GM19395 (cell line): ENCODE measurements around the gene CASKIN2.
A peak's percentile ranks its signal among the peaks of the same experiment; 100 is the strongest.
"Not testable (repeated sequence)": the region's sequence is repeated elsewhere in the genome, so short reads cannot be mapped to it uniquely, and the experiment has no call there.

Source experiments
- ATAC-seq: cut with Tn5 transposase; IDR thresholded peaks from one replicate; pipeline ENCODE4 v1.9.1; 2021; ENCODE audit warnings: mild to moderate bottlenecking, moderate library complexity; ENCODE audit not compliant: unreplicated experiment

The CASKIN2 gene

DNA sequence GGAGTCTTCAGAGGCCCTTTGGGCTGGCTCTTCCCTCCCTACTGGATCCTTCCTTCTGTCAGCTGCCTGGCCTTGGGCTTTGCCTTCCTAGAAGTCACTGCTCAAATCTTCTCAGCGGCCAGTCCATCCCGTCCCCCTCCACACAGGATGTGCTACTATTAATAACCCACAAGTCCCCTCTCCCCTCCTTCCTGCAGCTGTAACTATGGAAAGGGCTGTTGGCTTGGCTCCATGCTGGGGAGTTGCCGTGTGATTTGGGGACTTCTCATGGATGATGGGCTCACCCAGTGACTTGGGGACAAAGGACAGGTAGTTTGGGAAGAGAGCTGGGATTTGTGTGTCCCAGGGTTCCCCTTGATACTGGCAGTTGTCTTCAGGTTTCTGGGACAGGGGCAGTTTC lies 39.5 kb downstream of the CASKIN2 start:
- ATAC-seq = no peak

GRCh38 chr17:75475144-75475835 lies 40.0 kb downstream of the CASKIN2 start:
- ATAC-seq = no peak

DNA sequence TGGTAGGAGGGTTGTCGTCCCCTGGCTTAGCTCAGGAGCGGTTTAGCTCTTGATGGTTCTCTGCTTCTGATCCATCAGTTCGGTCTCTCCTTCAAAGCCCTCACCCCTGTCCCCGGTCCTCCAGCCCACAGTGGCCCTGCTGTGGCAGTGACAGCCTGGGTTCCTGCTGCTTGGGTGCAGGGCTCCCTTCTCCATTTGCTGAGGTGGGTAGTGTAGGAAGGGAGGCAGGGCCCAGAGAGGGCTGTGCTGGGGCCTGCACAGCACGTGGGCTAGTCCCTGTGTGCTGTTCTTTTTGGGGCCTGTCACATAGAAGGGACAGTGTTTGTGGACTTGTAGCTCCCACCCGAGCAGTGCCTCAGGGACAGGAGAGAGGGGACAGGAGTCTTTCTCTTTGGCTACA lies 40.6 kb downstream of the CASKIN2 start:
- no peak for ATAC-seq

GRCh38 chr17:75473246-75473645 lies 42.1 kb downstream of the CASKIN2 start:
- no peak for ATAC-seq

DNA sequence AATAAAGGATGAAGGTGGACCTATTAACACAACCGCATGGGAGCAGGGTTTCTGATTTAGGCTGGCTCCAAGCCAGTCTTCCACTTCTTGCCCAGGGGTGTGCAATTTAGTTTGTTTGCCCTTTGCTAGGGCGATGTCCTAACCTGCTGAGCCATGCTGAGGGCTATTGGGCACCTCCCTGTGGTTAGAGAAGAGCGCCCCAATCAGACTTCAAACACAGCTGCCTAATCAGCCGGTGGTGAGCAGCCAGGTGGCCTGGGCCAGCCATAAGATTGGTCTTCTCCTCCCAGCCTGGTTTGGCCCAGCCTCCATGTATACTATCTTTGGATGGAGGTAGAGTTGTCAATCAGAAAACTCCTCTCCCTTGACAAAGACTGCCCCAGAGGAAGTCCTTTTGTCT lies 43.2 kb downstream of the CASKIN2 start:
- ATAC-seq = no peak

DNA sequence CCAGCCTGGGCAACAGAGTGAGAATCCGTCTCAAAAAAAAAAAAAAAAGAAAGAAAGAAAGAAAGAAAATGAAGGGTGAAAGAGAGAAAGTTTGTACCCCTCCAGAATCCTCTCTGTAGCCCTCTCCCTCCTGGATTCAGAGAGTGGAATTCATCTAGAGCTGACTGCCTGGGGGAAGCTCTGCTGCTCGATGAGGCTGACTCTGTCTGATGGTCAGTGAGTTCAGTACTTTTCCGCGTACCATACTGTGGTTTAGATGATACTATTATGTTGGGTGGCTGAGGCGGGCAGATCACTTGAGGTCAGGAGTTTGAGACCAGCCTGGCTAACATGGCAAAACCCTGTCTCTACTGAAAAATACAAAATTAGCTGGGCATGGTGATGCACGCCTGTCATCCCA lies 44.1 kb downstream of the CASKIN2 start:
- ATAC-seq = no peak

- no peak for ATAC-seq
Observed at GRCh38 chr17:75468779-75469373, 46.5 kb downstream of the CASKIN2 start.

GRCh38 chr17:75468291-75468754 lies 47.0 kb downstream of the CASKIN2 start:
- ATAC-seq = no peak

DNA sequence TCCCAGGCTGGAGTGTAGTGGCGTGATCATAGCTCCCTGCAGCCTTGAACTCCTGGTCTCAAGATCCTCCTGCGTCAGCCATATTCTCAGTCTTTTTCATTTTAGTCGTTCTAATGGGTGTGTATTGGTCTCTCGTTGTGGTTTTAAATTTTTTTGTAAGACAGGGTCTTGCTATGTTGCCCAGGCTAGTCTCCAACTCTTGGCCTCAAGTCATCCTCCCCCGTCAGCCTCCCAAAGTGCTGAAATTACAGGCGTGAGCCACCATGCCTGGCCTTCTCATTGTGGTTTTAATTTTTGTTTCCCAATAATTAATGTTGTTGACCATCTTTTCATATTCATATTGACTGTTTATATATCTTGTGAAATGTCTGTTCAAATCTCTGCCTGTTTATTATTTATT lies 50.3 kb downstream of the CASKIN2 start:
- ATAC-seq = no peak

DNA sequence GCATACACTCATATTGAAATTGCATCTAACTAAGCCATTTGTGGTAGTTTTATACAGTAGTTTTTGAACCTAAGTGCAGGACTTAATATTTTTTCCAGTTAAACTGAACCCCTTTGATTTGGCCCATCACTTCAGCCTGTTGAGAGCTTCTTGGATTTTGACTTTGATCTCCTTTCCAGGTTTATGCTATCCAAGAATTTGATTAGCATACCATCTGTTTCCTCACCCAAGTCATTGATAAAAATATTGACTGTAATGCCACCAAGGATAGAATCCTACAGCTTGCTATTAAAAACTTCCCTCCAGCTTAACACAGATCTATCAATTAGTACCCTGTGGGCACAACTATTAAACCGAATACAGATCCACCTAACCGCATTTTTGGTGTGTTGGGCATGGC lies 51.7 kb downstream of the CASKIN2 start:
- ATAC-seq = no peak

DNA sequence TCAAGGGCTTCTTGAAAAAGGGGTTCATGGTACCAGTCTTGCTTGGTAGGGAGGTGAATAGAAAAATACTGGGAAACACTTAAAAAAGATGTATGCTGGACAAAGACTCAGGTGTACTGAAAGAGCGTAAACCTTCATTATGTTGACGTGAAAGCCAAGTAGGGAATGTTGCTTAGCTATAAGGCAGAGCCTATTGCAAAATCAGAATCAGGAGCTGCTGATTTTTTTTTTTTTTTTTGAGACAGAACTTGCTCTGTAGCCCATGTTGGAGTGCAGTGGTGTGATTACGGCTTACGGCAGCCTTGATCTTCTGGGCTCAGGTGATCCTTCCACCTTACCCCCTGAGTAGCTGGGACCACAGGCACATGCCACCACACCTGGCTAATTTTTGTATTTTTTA lies 55.0 kb downstream of the CASKIN2 start:
- ATAC-seq = no peak

GRCh38 chr17:75459590-75460267 lies 55.6 kb downstream of the CASKIN2 start:
- ATAC-seq = no peak

DNA sequence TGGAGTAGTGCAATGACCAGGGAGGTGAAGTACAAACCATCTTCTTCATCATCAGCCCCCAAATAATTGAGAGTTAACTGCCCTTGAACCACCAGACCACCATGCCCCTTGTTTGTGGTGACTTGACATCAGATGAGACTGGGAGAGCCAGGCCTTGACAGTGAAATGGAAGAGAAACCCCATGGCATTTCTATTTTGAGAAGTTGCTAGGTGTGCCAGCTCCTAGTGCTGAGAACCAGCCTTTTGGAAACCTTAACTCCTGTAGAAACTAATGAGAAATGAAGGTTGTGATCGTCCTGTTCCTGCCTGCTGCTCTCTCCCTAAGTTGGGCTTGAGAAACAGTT lies 56.1 kb downstream of the CASKIN2 start:
- no peak for ATAC-seq

DNA sequence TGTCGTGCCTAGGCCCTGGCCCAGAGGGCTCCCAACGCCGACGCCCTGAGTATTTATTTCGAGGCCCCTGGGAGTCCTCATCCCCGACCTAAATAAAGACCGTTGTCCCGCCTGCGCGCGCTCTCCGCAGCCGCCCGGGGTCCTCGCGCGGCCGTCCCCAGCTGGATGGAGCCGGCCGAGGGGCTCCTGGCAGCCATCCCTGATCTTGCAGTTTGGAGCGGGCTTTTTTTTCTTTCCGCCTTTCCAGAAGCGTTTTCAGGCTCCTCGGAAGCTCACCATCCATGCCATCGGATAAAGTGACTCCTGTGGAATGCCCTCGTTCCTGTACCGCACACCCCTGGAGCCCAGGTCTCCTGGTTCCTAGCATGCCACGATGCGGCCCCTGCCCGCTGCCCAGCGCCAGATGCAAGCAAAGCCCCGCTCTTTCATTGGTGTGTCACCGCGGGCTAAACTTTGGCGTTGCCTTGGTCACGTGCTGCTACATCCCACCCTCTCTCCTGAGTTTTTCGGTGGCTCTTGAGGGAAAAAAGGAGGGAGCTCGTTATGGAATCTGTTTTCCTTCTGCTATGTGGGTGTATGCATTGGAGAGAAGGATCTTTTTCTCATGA lies 58.2 kb downstream of the CASKIN2 start:
- ATAC-seq = no peak

DNA sequence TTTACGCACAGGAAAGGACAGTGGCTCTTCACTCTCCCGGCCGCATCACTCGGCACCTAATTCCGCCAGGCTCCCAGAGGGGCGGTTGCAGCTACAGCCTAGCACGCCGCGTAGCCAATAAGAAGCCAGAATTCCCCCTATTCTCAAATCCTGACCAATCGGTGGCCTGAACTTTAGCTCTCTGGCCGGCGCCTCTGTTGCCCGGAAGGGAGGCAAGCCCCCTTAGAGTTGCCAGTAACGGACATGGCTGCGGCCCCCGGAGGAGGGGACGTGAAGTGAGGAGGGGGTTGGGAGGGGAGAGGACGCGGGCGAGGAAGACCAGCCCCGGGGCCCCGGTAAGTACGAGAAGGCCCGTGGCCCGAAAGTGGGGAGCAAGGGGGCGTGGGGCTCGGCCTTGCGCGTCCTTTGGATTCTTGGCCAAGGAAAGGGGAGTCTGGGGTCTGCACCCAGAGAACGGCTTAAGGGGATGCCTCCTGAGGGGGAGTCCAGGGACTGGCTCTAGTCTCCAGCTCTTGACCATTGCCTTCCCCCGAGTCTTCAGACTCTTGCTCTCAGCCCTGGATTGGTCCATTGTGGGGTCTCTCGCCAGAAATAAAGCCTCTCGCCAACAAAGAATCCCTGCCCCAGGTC lies 58.8 kb downstream of the CASKIN2 start, which contains the start of gene TMEM94:
TMEM94 (plus strand) TSS at position 219 of the 630 bp plus-strand sequence. CDS start 15,271 bp downstream, outside the sequence.
- peak; percentile 93 for ATAC-seq

- peak; percentile 35 for ATAC-seq
Observed at GRCh38 chr17:75456039-75456416, 59.3 kb downstream of the CASKIN2 start.

DNA sequence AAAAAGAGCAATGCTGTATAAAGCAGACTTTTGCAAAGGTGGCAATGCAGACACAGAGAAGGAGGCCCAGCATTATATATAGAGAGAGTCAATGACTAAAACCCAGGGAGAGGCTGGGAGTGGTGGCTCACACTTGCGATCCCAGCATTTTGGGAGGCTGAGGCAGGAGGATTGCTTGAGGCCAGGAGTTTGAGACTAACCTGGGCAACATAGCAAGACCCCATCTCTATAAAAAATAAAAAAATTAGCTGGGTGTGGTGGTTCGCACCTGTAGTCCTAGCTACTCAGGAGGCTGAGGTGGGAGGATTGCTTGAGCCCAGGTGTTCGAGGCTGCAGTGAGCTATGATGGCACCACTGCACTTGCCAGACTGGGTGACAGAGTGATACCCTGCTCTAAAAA lies 60.7 kb downstream of the CASKIN2 start:
- not testable (repeated sequence) for ATAC-seq

DNA sequence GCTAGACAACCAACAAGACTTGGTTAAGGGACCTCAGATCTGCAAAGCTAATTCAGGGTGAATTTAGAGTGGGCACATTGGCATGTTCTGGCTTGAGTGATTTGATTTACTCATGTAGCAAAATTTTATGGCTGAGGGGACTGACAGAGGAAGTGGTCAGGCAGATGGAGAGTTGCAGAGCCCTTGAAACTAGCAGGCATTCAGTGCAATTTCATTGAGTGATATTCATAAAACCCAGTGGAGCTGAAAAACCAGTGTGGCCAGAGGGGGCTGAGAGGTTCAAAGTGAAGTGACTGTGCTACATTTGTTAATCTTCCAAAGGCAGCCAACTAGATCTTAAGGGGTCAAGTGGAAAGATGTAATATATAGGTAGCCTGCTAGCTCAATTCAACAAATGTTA lies 61.1 kb downstream of the CASKIN2 start:
- ATAC-seq = no peak

- ATAC-seq = no peak
Observed at GRCh38 chr17:75450270-75450669, 65.1 kb downstream of the CASKIN2 start.
